Fibroblast of villous mesenchyme (primary cell): ENCODE measurements around the gene SBNO2. TPM values are rescaled to one million over a fixed set of nuclear protein-coding genes. Genes with fewer than 3 reads are reported as not detected.

Experiments used
- DNase-seq: peaks from one replicate; pipeline ENCODE4 v3.0.0-alpha.2; 2010; ENCODE audit warnings: low read depth
- H3K4me3 ChIP-seq: 2 replicates; pipeline ENCODE4 v1.5.1; 2011; ENCODE audit warnings: low read depth, mild to moderate bottlenecking, low read length
- total RNA-seq: library from RNA; depleted of rRNA; stranded (reverse); fragments of >200 nt; gene quantifications from 2 replicates; pipeline ENCODE4 v1.2.3, GENCODE V29; 2012
- TF ChIP-seq, protein P1 (sequence below): IDR thresholded peaks from 2 replicates; pipeline ENCODE4 v1.5.1; 2012; ENCODE audit warnings: low read depth, mild to moderate bottlenecking, low read length; ENCODE audit not compliant: insufficient read depth

The SBNO2 gene
- total RNA-seq, 1 donor = 69.5 TPM

DNA sequence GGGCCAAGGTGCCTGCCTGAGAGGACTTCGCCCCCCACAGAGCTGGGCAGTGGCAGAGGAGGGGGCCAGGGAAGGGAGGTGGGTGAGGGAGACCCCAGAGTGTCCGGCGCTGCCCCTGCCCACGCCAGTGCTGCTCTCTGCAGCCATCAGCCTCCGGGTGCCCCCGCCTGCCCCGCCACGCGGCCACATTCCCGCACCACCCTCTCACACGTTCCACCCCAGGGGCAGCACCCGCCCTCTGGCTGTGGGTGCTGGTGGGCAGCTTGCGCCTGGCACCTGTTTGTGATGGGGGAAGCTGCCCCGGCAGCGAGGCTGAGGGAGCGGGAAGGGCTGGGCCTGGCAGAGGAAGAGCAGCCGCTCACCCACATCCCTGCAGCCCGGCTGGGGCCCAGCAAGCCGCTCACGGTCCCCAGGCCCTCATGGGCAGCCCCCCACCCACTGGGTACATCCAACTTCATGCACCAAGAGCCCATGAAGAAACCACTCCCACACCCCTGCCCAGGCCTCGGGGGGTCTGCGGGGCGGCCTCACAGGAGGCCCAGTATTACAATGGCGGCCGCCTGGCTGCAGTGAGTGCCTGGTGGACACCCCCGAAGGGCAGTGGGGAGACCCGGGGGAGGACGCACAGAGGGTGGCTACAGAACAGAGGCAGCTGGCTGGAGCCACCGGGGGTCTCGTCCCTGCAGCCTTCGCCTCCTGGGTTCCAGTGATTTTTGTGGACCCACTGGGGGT, 14.0 kb downstream of the SBNO2 start:
- no peak overlapping the region for H3K4me3 ChIP-seq
- TF ChIP-seq, protein P1, sequence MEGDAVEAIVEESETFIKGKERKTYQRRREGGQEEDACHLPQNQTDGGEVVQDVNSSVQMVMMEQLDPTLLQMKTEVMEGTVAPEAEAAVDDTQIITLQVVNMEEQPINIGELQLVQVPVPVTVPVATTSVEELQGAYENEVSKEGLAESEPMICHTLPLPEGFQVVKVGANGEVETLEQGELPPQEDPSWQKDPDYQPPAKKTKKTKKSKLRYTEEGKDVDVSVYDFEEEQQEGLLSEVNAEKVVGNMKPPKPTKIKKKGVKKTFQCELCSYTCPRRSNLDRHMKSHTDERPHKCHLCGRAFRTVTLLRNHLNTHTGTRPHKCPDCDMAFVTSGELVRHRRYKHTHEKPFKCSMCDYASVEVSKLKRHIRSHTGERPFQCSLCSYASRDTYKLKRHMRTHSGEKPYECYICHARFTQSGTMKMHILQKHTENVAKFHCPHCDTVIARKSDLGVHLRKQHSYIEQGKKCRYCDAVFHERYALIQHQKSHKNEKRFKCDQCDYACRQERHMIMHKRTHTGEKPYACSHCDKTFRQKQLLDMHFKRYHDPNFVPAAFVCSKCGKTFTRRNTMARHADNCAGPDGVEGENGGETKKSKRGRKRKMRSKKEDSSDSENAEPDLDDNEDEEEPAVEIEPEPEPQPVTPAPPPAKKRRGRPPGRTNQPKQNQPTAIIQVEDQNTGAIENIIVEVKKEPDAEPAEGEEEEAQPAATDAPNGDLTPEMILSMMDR = no peak
- DNase-seq = no peak

DNA sequence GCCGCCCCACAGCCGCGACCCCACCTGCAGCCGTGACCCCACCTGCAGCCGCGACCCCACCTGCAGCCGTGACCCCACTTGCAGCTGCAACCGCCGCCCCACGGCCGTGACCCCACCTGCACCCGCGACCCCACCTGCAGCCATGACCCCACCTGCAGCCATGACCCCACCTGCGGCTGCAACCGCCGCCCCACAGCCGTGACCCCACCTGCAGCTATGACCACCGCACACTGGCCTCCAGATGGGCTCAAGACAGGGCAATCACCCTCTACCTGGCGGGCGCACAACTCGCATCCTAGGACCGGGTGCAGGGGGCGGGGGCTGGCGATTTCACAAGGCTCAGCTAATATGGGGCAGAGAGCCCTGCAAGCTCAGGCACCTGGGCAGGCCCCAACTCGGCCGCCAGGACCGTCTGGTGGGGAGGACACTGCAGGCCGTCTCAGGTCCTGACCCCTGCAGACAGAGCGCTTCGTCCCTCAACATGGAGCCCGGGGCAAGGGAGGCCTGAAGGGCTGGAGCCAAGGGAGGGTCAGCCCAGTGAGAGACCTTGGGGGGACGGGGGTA, 15.1 kb downstream of the SBNO2 start:
- no peak overlapping the region for H3K4me3 ChIP-seq
- TF ChIP-seq, protein P1 = no peak
- DNase-seq = no peak

DNA sequence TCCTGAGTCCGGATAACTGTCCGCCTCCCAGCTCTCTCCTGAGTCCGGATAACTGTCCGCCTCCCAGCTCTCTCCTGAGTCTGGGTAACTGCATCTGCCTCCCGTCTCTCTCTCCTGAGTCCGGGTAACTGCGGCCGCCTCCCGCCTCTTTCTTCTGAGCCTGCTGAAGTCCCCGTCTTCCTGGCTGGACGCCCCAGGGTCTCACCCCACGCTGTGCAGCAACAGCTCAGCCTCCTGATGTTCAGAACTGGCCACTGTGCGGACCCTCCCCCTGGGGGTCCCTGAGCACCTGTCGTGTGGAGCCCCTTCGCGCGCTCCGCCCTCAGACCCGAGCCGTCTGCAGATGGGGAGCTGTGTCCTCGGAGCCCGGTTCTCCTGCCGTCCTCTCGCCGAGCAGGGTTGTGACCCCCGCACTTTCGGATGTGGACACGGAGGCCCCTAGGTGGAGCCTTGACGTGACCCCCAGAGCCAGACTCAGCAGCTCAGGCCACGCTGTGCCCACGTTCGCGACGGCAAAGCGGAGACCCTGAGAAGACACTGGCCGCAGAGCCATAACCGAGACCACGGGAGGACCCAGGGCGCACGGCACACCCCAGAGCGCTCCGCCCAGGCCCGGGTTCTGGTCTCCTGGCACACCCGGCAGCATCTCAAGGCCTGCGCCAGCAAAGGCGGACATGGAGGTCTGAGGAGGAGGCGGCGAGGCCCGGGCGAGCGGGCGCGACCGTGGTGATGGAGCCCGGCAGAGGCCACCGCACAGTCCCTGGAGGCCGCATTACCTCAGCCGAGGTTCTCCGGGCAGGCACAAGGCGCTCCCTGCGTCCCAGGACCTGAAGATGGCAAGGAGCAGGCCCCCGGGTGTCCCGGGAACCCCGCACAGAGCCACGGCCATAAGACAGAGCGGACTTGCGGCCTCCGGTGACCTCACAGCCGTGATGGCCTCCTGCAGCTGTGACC, 15.9 kb downstream of the SBNO2 start:
- no peak for DNase-seq
- TF ChIP-seq, protein P1 = no peak

DNA sequence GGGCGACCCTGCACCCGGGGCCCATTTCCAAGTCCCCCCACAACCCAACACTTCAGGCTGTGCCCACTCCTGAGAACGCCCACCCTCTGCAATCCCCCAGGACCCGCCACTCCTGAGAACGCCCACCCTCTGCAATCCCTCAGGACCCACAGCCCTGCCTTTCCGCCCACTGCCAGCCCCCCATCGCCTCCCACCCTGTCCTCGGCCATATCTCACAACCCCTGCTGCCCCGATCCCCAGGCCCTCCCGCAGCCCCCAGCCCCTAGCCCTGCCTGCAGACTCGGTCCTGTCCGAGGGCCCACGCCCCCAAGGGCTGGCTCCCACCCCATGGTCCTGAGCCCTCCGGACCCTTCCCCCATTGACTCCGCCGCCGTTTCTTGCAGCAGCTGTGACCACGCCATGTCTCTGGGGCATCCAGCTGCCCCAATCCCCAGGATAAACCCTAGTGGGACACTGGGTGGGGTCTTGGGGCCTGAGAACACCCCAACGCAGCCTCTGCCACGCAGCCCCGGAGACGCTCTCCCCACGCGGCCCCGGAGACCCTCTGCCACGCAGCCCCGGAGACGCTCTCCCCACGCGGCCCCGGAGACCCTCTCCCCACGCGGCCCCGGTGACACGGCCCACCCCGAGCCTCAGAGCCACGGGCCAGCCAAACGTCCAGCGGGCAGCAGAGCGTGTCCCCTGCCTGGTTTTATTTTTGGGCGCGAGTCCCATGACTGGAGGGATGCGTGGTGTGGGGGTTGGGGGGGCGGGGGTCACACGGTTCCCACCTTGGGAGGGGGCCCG, 17.0 kb downstream of the SBNO2 start:
- TF ChIP-seq, protein P1 = no peak
- H3K4me3 ChIP-seq = no peak overlapping the region
- no peak for DNase-seq

More for the DNA sequence above, 15.9 kb downstream of the SBNO2 start:
- H3K4me3 ChIP-seq = no peak overlapping the region

DNA sequence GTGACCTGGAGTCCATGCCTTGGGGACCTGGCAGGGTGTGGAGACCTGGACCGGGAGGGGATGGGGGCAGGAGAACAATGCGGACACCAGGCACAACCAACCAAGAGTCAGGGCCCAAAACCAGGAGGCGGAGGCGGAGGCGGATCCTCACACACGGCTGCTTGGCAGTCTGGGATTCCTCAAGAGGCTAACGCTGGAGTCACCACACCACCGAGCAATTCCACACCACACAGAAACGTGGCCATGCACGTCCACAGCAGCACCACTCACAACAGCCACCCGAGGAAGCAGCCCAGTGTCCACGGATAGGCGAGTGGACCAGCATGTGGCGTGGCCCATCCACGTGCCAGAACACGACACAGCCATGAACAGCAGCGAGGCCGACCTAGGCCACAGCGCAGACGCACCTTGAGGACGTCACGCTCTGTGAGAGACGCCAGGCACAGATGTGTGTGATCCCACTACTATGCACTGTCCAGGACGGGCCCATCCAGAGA, 17.7 kb downstream of the SBNO2 start:
- peak; percentile 59 for DNase-seq
- TF ChIP-seq, protein P1 = no peak
- H3K4me3 ChIP-seq = no peak overlapping the region
